Ishikawa (cell line): ENCODE data around the gene GASK1A.

Source experiments
- CEBPB ChIP-seq: IDR thresholded peaks from 2 replicates; pipeline ENCODE4 v1.6.1; 2012
- CREB1 ChIP-seq: IDR thresholded peaks from 2 replicates; pipeline ENCODE4 v1.6.1; 2012; ENCODE audit warnings: low read depth
- EGR1 ChIP-seq: IDR thresholded peaks from 2 replicates; pipeline ENCODE4 v1.6.1; 2012
- EP300 ChIP-seq: IDR thresholded peaks from 2 replicates; pipeline ENCODE4 v1.6.1; 2012; ENCODE audit warnings: borderline replicate concordance
- FOXM1 ChIP-seq: IDR thresholded peaks from 2 replicates; pipeline ENCODE4 v1.6.1; 2012; ENCODE audit warnings: low read depth, borderline replicate concordance
- NFIC ChIP-seq: IDR thresholded peaks from 2 replicates; pipeline ENCODE4 v1.6.1; 2012
- RAD21 ChIP-seq: IDR thresholded peaks from 2 replicates; pipeline ENCODE4 v1.6.1; 2012; ENCODE audit warnings: low read depth
- TAF1 ChIP-seq: IDR thresholded peaks from 2 replicates; pipeline ENCODE4 v1.6.1; 2012; ENCODE audit warnings: low read depth, mild to moderate bottlenecking
- TCF12 ChIP-seq: IDR thresholded peaks from 2 replicates; pipeline ENCODE4 v1.6.1; 2012; ENCODE audit warnings: low read depth
- TEAD4 ChIP-seq: IDR thresholded peaks from 2 replicates; pipeline ENCODE4 v1.6.1; 2012
- YY1 ChIP-seq: IDR thresholded peaks from 2 replicates; pipeline ENCODE4 v1.6.1; 2012; ENCODE audit warnings: low read depth
- TF ChIP-seq, protein P1 (sequence below): IDR thresholded peaks from 2 replicates; pipeline ENCODE4 v1.6.1; 2012; ENCODE audit warnings: low read depth, mild to moderate bottlenecking
- TF ChIP-seq, protein P2 (sequence below): IDR thresholded peaks from 2 replicates; pipeline ENCODE4 v1.6.1; 2012

GASK1A gene

DNA sequence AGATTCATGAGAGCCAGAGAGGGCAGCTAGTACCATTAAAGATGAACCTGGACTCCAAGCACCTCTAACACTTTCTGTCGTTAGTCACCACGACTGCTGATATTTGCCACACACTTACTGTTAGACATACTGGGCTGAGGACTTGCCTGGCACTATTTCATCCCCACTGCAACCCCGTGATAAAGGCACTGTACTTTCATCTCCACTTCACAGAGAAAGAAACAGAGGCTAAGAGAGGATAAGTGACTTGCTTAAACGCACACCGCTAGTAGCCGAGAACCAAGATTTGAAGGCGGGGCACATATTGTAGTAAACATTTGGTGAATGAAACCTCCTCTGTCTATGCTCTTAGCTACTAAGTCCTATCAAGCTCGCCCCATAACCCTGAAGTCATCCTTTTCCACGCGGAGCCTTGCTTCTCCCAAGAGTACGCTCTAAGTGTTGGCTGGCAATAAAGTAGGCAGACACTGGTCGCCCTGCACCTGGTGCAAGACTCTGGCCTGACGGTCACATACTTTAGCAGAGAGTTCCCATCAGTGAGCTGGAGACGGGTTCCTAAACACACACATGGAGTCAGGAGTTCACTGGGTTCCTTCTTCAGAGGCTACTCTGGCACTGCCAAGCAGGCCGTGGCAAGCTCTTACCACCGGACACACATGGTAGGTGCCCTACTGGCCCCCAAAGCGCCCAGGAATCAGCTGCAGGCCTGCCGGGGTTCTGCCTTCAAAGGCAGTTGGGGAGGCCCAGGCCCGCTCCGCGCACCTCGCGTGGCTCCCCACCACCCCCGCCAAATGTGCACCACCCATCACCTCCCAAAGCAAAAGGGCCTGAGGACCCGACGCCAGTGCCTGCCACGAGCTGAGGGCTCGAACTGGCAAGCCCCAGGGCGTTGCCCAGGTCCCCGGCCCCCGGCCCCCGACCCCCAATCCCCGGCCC, 125.8 kb downstream of the GASK1A start:
- TF ChIP-seq CEBPB, result no peak
- no peak for TF ChIP-seq EP300
- no peak for TF ChIP-seq RAD21
- TF ChIP-seq, protein P1, sequence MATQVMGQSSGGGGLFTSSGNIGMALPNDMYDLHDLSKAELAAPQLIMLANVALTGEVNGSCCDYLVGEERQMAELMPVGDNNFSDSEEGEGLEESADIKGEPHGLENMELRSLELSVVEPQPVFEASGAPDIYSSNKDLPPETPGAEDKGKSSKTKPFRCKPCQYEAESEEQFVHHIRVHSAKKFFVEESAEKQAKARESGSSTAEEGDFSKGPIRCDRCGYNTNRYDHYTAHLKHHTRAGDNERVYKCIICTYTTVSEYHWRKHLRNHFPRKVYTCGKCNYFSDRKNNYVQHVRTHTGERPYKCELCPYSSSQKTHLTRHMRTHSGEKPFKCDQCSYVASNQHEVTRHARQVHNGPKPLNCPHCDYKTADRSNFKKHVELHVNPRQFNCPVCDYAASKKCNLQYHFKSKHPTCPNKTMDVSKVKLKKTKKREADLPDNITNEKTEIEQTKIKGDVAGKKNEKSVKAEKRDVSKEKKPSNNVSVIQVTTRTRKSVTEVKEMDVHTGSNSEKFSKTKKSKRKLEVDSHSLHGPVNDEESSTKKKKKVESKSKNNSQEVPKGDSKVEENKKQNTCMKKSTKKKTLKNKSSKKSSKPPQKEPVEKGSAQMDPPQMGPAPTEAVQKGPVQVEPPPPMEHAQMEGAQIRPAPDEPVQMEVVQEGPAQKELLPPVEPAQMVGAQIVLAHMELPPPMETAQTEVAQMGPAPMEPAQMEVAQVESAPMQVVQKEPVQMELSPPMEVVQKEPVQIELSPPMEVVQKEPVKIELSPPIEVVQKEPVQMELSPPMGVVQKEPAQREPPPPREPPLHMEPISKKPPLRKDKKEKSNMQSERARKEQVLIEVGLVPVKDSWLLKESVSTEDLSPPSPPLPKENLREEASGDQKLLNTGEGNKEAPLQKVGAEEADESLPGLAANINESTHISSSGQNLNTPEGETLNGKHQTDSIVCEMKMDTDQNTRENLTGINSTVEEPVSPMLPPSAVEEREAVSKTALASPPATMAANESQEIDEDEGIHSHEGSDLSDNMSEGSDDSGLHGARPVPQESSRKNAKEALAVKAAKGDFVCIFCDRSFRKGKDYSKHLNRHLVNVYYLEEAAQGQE, result no peak
- TF ChIP-seq EGR1, result no peak
- TF ChIP-seq FOXM1, result no peak
- no peak for TF ChIP-seq NFIC
- TF ChIP-seq CREB1, result no peak
- no peak for TF ChIP-seq TEAD4
- no peak for TF ChIP-seq TCF12

DNA sequence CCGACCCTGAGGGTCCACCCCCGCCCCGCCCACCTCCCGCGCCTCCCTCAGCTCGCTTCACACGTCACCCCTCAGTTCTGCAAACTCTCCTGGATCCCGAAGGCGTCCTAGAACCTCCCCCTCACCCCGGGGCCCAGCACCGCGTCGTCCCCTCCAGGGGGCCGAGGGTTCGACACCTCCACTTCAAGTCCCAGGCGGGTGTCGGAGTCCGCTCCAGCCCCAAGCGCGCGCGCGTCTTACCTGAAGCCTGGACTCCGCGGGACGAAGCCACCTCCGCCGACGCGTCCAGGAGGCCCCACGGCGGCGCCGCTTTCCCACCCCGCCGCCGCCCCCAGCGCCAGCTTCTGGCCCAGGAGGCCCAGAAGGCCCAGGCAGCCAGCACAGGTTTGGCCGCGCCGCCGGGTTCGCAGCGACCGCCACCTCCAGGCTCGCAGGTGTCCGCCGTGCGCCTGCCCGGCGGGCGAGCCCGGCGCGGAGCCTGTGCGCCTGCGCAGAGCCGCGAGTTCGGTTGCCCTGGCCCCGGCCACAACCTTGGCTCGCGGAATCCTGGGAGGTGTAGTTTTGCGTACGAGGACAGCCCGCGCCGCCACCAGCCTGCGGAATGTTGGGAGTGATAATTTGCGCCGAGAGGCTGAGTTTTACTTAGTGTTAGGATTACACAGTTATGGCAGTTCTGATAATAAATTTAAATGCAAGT, 126.6 kb downstream of the GASK1A start, which contains the start of gene POMGNT2:
TSS of gene POMGNT2 (minus strand) at position 484 of the 697 bp plus-strand sequence. CDS start 24,648 bp downstream, outside the sequence.
- TF ChIP-seq CREB1 (no peak), YY1 (peak; percentile 17; the same call in 1 of the 2 replicates), TEAD4 (peak; percentile 33; the same call in 1 of the 2 replicates), TAF1 (0 out of 2 replicates have a peak, but pooled peaks have one; percentile 23), EGR1 (no peak), TCF12 (no peak; the same call in 1 of the 2 replicates)
- TF ChIP-seq, protein P2, sequence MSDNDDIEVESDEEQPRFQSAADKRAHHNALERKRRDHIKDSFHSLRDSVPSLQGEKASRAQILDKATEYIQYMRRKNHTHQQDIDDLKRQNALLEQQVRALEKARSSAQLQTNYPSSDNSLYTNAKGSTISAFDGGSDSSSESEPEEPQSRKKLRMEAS, result peak; percentile 49

DNA sequence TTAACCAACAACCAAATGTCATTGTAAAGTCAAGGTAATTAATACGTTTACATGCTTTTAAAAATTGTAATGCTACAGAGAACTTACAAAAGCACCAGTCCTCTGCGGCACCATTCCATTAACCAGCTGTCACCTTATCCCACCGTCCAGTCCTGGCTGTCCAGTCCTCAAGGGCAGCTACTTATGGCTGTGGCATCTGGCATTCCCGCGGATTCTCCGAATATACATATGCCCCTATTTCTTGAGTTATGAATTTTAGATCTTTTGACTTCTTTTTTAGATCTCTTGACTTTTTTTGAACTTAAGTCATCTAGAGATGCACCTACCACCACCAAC, 127.2 kb downstream of the GASK1A start:
- no peak for TF ChIP-seq EGR1
- TF ChIP-seq, protein P1, result no peak
- TF ChIP-seq RAD21, result no peak
